HepG2 (cell line): ENCODE data around the gene LYPD6B. TPM values are rescaled to one million over a fixed set of nuclear protein-coding genes. Genes with fewer than 3 reads are reported as not detected.

Experiments
- ATAC-seq: fragments of 200-7000 bp; cut with Tn5 transposase; 3 replicates; pipeline ENCODE4 v1.9.1; 2020; ENCODE audit warnings: mild to moderate bottlenecking, moderate library complexity
- BruUV-seq: library from RNA; stranded (reverse); fragments of 400-500 nt; replicated peaks from 2 replicates; lab custom pipeline; 2021; lab: Mats Ljungman, UMichigan
- CTCF ChIA-PET: fragments of 300-600 bp; formaldehyde crosslinking; extraction: SDS; loops from one replicate; lab custom pipeline; 2021; ENCODE audit warnings: low total read pairs, inconsistent platforms, low intra/inter-chr PET ratio; lab: Yijun Ruan, JAX
- POLR2A ChIA-PET: fragments of 350-600 bp; sonication (Branson Sonifier 250); formaldehyde crosslinking; loops from one replicate; lab custom pipeline; 2020; ENCODE audit warnings: antibody characterized with exemption, inconsistent platforms; lab: Yijun Ruan, JAX
- DNase-seq: peaks from one replicate; pipeline ENCODE4 v3.0.0-alpha.2; 2015; ENCODE audit warnings: low spot score
- FAIRE-seq: peaks from 3 replicates; lab custom pipeline; 2011; peaks lifted over from hg19 to GRCh38; lab: Jason Lieb, UNC
- H2AFZ ChIP-seq: one replicate; pipeline ENCODE4 v1.6.1; 2011; ENCODE audit warnings: low read length, inconsistent platforms
- H3K27ac ChIP-seq: fragments of 300-600 bp; 3 replicates; pipeline ENCODE4 v1.8.0; 2011; ENCODE audit warnings: mixed run types, mild to moderate bottlenecking, mixed read lengths, low read length, inconsistent platforms; ENCODE audit not compliant: insufficient read depth; ENCODE audit errors: extremely low read length
- H3K27me3 ChIP-seq, 2 experiments: fragments of 200-600 bp in 1 of 2; 2 replicates in 1 of 2; 3 replicates in 1 of 2; pipeline versions ENCODE4 v1.6.0 to v1.8.0; 2011; ENCODE audit warnings: low read length in 2 of 2, mild to moderate bottlenecking in 2 of 2, moderate library complexity in 2 of 2, inconsistent platforms in 1 of 2; ENCODE audit not compliant: insufficient read depth in 2 of 2, control insufficient read depth in 1 of 2
- H3K36me3 ChIP-seq, 2 experiments: fragments of 200-600 bp in 1 of 2; replicated peaks in 1 of 2; 2 replicates in 1 of 2; 3 replicates in 1 of 2; pipeline versions ENCODE4 v1.5.1 to v1.8.0; 2011; ENCODE audit warnings: low read length in 2 of 2, inconsistent platforms in 1 of 2; ENCODE audit not compliant: insufficient read depth in 2 of 2, control insufficient read depth in 1 of 2
- H3K4me1 ChIP-seq: 2 replicates; pipeline ENCODE4 v1.5.1; 2012; ENCODE audit warnings: low read length, inconsistent platforms; ENCODE audit not compliant: insufficient read depth
- H3K4me2 ChIP-seq: 2 replicates; pipeline ENCODE4 v1.6.0; 2011; ENCODE audit warnings: low read depth, low read length, inconsistent platforms
- H3K4me3 ChIP-seq, 3 experiments: fragments of 200-600 bp in 1 of 3; sonication (generic), shearing (Covaris generic) in 1 of 3; replicated peaks in 1 of 3; 2 replicates each; pipeline ENCODE4 v1.5.1; 2011 to 2016; ENCODE audit warnings: low read length in 3 of 3, inconsistent platforms in 2 of 3, low read depth in 2 of 3, mild to moderate bottlenecking in 2 of 3, control low read depth in 1 of 3, mixed read lengths in 1 of 3; ENCODE audit not compliant: insufficient read depth in 1 of 3
- H3K79me2 ChIP-seq: one replicate; pipeline ENCODE4 v1.6.1; 2011; ENCODE audit warnings: low read length, inconsistent platforms; ENCODE audit not compliant: insufficient read depth
- H3K9ac ChIP-seq: 2 replicates; pipeline ENCODE4 v1.6.0; 2011; ENCODE audit warnings: mild to moderate bottlenecking, low read depth, low read length, inconsistent platforms; ENCODE audit not compliant: insufficient read depth
- H3K9me3 ChIP-seq: 2 replicates; pipeline ENCODE4 v1.5.1; 2012; ENCODE audit warnings: mild to moderate bottlenecking, low read length
- H4K20me1 ChIP-seq: 2 replicates; pipeline ENCODE4 v1.6.0; 2011; ENCODE audit warnings: inconsistent platforms, mild to moderate bottlenecking, low read length, moderate library complexity; ENCODE audit not compliant: insufficient read depth
- HNRNPK ChIP-seq: fragments of 200-400 bp; formaldehyde crosslinking; IDR thresholded peaks from 2 replicates; pipeline ENCODE4 v1.6.1; 2018; ENCODE audit warnings: low read length, low read depth, moderate library complexity, mild to moderate bottlenecking; ENCODE audit not compliant: poor library complexity, severe bottlenecking
- WGBS: methylation state at CpG from one replicate; pipeline ENCODE4 v1.1.6; 2017; ENCODE audit warnings: low lambda C conversion rate; 5-methylcytosine and 5-hydroxymethylcytosine counted together
- in situ Hi-C: cut with HindIII; loops from 2 replicates; pipeline ENCODE4 v1.10.0; 2017; ENCODE audit warnings: low pct_unique_long_range_greater_than_20kb; ENCODE audit not compliant: extremely low pct_ligation_motif_present
- intact Hi-C: fragments of 100-400 bp; cut with micrococcal nuclease; formaldehyde crosslinking; loops from one replicate; pipeline ENCODE4 v1.10.0; 2022; ENCODE audit not compliant: unreplicated experiment
- polyA plus RNA-seq, 8 experiments: library from polyadenylated mRNA; depleted of rRNA in 3 of 8; stranded (reverse) in 7 of 8; unstranded in 1 of 8; fragments of >200 nt; fragmentation: Illumina TruSeq in 4 of 8; extraction: Trizol in 4 of 8; gene quantifications; 2 replicates each; pipeline versions ENCODE4 v1.2.1 to v1.2.3, GENCODE V29; 2011 to 2016; ENCODE audit warnings: low read depth in 4 of 8, missing spikeins in 1 of 8, mixed read lengths in 1 of 8; ENCODE audit not compliant: insufficient read depth in 1 of 8
- total RNA-seq, 5 experiments: library from RNA; depleted of rRNA; stranded (reverse); fragments of >200 nt; fragmentation: Illumina TruSeq; extraction: Trizol; gene quantifications; 2 replicates each; pipeline ENCODE4 v1.2.3, GENCODE V29; 2016; ENCODE audit warnings: low read depth in 1 of 5
- TF ChIP-seq, protein P1 (sequence below): sonication (generic); formaldehyde crosslinking; IDR thresholded peaks from 2 replicates; pipeline ENCODE4 v1.4.0; 2020; ENCODE audit warnings: missing genetic modification reagents, mild to moderate bottlenecking, borderline replicate concordance

LYPD6B gene
- total and polyA plus RNA-seq, 2 of the 13 experiments (the other 11 are each of a cell fraction or from before 2014, with no cell fraction given): not detected

DNA sequence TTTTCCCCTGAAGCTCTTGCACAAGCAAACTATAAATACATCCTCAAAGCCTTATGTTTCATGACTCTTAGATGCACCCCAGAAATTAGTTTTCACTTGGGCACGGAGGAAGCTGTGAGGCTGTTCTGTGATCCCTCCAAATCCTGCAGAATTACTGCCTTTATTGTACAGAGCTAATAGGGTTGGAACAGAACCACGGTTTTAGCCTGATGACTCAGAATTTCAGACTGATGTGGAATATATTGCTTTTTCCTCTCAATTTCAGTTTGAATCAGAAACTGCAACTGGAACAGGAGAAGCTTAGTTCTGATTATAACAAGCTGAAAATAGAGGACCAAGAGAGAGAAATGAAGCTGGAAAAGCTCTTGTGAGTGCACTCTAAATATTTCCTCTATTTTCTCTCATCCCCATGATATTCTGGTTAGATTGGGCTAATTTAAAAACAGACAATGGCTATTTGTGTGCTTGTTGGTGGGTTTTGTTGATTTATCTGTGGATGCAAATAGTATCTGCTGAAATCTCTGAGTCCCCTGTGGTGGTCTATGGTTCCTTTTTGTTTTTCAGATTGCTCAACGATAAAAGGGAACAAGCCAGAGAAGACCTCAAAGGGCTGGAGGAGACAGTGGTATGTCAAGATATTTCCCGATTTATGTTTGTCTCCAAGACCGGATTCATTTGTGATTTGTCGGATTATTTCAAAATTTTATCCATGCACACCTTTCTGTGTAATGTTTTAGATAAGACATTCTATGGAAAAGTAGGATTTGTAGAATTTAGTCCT lies 38.2 kb upstream of the LYPD6B start (continued):
- TF ChIP-seq, protein P1, sequence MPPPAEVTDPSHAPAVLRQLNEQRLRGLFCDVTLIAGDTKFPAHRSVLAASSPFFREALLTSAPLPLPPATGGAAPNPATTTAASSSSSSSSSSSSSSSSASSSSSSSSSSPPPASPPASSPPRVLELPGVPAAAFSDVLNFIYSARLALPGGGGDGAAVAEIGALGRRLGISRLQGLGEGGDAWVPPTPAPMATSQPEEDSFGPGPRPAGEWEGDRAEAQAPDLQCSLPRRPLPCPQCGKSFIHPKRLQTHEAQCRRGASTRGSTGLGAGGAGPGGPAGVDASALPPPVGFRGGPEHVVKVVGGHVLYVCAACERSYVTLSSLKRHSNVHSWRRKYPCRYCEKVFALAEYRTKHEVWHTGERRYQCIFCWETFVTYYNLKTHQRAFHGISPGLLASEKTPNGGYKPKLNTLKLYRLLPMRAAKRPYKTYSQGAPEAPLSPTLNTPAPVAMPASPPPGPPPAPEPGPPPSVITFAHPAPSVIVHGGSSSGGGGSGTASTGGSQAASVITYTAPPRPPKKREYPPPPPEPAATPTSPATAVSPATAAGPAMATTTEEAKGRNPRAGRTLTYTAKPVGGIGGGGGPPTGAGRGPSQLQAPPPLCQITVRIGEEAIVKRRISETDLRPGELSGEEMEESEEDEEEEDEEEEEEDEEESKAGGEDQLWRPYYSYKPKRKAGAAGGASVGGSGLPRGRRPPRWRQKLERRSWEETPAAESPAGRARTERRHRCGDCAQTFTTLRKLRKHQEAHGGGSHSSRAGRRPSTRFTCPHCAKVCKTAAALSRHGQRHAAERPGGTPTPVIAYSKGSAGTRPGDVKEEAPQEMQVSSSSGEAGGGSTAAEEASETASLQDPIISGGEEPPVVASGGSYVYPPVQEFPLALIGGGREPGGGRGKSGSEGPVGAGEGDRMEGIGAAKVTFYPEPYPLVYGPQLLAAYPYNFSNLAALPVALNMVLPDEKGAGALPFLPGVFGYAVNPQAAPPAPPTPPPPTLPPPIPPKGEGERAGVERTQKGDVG (CRISPR knock-in tag): no peak

DNA sequence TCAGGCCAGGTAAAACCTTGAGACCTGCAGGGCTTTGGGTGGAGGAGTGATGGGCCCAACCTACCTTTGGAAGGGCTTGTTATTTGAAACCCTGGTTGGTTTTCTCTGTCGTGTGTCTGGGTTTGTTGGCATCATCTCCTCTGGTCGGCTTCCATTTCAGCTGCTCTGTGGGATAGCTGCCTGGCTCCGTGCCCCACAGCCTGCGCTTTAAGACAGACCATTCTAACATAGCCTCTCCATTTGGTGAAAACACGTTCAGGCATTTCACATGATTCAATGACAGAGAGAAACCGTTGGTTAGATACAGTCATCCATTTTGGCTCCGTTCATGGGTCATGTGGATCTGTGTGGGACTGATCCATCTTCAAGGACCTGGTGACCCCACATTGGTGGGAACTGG lies 37.0 kb upstream of the LYPD6B start:
- H3K4me3 ChIP-seq: no peak overlapping the region
- H3K36me3 ChIP-seq: no peaks in the 10 kb centered on the region
- H3K27ac ChIP-seq: no peak overlapping the region
- no peaks in the 10 kb centered on the region for H3K9me3 ChIP-seq
- H4K20me1 ChIP-seq: no peaks in the 10 kb centered on the region
- in situ Hi-C loops: no loop called here
- POLR2A ChIA-PET: no interaction called here
- CTCF ChIA-PET: no interaction called here
- no peak overlapping the region for H3K4me2 ChIP-seq
- BruUV-seq: no TSS peak
- DNase-seq (no peak), FAIRE-seq (no peak), ATAC-seq (no peak)
- H3K4me1 ChIP-seq: no peaks in the 10 kb centered on the region
- no peaks in the 10 kb centered on the region for H3K79me2 ChIP-seq
- H3K9ac ChIP-seq: no peak overlapping the region
- intact Hi-C loops: no loop called here
- no peak for TF ChIP-seq HNRNPK
- peaks cover under 1 to 59% of the 10 kb centered on the region in 2 experiments; a peak in 4 of 5 replicates for H3K27me3 ChIP-seq
- H2AFZ ChIP-seq: no peak overlapping the region
- 17% methylated on average over 7 of the region's 7 CpGs for WGBS
